ENCODE measurements around the gene TRIM43.
"Not testable (repeated sequence)": the region's sequence is repeated elsewhere in the genome, so short reads cannot be mapped to it uniquely, and the experiment has no call there.

DNA sequence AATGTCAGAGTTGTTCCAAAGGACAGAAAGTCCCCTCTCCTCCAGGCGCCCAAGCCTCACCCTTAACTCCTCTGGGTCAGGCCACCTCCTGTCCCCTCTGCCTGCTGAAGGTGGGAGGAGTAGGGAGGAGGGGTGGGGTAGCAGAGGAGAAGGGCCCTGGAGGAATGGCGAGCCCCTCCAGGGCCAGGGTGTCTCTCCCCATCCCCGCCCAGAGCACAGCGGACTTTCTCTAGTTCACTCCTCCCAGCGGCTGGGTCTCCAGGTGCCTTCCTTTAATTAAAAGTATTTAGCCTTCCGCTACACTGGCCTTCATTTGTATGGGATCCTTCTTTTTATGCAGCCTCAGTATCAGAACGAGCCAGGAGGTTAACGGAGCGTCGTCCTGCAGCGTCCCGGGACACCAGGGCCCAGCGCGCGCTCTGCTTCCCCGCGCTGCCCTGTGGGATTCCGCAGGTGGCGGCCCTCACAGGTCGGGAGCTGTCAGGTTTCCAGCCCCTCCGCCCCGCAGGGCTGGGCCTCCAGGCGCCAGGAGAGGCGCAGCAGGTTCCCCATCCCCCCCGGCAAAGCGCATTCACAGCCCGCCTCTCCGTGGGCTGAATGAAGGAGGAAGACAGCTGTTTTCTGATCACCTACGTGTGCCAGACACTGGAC, 57.2 kb downstream of the TRIM43 start:
- TF ChIP-seq, protein P1, sequence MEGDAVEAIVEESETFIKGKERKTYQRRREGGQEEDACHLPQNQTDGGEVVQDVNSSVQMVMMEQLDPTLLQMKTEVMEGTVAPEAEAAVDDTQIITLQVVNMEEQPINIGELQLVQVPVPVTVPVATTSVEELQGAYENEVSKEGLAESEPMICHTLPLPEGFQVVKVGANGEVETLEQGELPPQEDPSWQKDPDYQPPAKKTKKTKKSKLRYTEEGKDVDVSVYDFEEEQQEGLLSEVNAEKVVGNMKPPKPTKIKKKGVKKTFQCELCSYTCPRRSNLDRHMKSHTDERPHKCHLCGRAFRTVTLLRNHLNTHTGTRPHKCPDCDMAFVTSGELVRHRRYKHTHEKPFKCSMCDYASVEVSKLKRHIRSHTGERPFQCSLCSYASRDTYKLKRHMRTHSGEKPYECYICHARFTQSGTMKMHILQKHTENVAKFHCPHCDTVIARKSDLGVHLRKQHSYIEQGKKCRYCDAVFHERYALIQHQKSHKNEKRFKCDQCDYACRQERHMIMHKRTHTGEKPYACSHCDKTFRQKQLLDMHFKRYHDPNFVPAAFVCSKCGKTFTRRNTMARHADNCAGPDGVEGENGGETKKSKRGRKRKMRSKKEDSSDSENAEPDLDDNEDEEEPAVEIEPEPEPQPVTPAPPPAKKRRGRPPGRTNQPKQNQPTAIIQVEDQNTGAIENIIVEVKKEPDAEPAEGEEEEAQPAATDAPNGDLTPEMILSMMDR (IDR thresholded peaks at IDR 0.05; ENCODE audit: low read depth, low read length, missing input control): not testable (repeated sequence)
- TF ChIP-seq, protein P2, sequence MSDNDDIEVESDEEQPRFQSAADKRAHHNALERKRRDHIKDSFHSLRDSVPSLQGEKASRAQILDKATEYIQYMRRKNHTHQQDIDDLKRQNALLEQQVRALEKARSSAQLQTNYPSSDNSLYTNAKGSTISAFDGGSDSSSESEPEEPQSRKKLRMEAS (IDR thresholded peaks at IDR 0.05): not testable (repeated sequence)
- not testable (repeated sequence) for TF ChIP-seq RAD21 (IDR thresholded peaks at IDR 0.05); YY1 (IDR thresholded peaks at IDR 0.05); RXRA (IDR thresholded peaks at IDR 0.05); SP1 (IDR thresholded peaks at IDR 0.05); TAF1 (conservative IDR thresholded peaks at IDR 0.05); JUND (IDR thresholded peaks at IDR 0.05)
